Neutrophil (primary cell): ENCODE data around the gene ATP1A2.

ENCODE experiments used
- H3K27ac ChIP-seq: fragments of 200-600 bp; sonication (generic); 2 replicates; pipeline ENCODE4 v1.5.1; 2016; ENCODE audit warnings: mild to moderate bottlenecking, moderate library complexity
- H3K27me3 ChIP-seq: fragments of 200-600 bp; sonication (generic); 2 replicates; pipeline ENCODE4 v1.6.0; 2016; ENCODE audit warnings: mild to moderate bottlenecking
- H3K36me3 ChIP-seq: fragments of 200-600 bp; sonication (generic); 2 replicates; pipeline ENCODE4 v1.5.1; 2017
- H3K4me1 ChIP-seq, 2 experiments: fragments of 200-600 bp in 1 of 2; sonication (generic) in 1 of 2; 1 replicate in 1 of 2; 2 replicates in 1 of 2; pipeline versions ENCODE4 v1.5.1 to v1.6.1; 2013 to 2016; ENCODE audit warnings: low read depth in 1 of 2, low read length in 1 of 2, mild to moderate bottlenecking in 1 of 2, moderate library complexity in 1 of 2; ENCODE audit not compliant: control insufficient read depth in 1 of 2, insufficient read depth in 1 of 2
- H3K4me3 ChIP-seq, 2 experiments: fragments of 200-600 bp in 1 of 2; sonication (generic) in 1 of 2; 1 replicate in 1 of 2; 2 replicates in 1 of 2; pipeline ENCODE4 v1.5.1; 2013 to 2016; ENCODE audit warnings: low read depth in 1 of 2, low read length in 1 of 2, mild to moderate bottlenecking in 1 of 2, moderate library complexity in 1 of 2
- H3K9me3 ChIP-seq: fragments of 200-600 bp; sonication (generic); 2 replicates; pipeline ENCODE4 v1.5.1; 2016
- TF ChIP-seq, protein P1 (sequence below): fragments of 200-600 bp; sonication (generic); IDR thresholded peaks from 2 replicates; pipeline ENCODE4 v1.5.1; 2016; ENCODE audit warnings: antibody characterized with exemption

ATP1A2 gene

DNA sequence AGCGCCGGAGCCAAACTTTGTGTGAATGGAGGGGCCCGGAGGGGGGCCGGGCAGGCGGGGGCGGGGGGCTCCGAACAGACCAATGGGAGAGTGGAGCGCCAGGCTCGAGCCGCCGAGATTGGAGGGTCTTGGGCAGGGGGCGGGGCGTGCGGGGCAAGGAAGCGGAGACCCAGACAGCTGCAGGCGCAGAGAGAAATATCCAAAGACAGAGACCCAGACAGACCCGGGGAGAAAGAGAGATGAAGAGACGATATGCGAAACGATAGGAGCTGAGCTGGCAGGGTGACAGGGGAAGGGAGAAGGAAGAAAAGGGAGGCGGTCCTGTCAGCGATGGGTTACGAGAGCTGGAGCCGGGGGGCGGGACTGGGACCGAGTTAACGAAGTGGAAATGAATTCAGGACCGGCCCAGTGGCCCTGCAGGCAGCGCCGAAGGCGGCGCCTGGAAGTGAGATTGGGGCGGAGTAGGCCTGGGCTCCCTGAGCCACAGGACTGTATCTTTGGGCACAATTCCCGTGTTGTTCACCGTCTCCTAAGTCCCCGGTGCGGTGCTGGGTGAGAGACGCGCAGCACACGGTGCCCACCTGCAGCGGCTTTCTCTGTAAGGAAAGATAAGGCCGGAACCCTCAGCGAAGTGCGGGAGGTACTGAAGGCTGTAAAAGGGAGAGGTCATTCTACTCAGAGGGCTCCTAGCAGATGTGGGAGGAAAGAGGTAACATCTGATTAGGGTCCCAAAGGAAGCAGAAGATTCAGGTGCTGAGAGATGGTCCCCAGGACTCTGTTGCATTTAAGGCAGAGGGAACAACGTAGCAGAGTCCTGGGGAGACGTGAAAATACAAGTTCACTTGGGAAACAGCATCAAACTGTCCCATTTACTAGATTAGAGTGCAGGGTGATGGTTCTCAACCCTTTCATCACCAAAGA, 45.1 kb upstream of the ATP1A2 start:
- Histone ChIP-seq H3K27ac (no peak overlapping the region), H3K4me1 (peaks cover 0 to 9% of the 10 kb centered on the region in 2 experiments), H3K9me3 (no peaks in the 10 kb centered on the region), H3K4me3 (no peak overlapping the region), H3K36me3 (no peaks in the 10 kb centered on the region), H3K27me3 (peaks cover 80% of the 10 kb centered on the region)
- TF ChIP-seq, protein P1, sequence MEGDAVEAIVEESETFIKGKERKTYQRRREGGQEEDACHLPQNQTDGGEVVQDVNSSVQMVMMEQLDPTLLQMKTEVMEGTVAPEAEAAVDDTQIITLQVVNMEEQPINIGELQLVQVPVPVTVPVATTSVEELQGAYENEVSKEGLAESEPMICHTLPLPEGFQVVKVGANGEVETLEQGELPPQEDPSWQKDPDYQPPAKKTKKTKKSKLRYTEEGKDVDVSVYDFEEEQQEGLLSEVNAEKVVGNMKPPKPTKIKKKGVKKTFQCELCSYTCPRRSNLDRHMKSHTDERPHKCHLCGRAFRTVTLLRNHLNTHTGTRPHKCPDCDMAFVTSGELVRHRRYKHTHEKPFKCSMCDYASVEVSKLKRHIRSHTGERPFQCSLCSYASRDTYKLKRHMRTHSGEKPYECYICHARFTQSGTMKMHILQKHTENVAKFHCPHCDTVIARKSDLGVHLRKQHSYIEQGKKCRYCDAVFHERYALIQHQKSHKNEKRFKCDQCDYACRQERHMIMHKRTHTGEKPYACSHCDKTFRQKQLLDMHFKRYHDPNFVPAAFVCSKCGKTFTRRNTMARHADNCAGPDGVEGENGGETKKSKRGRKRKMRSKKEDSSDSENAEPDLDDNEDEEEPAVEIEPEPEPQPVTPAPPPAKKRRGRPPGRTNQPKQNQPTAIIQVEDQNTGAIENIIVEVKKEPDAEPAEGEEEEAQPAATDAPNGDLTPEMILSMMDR, result no peak

DNA sequence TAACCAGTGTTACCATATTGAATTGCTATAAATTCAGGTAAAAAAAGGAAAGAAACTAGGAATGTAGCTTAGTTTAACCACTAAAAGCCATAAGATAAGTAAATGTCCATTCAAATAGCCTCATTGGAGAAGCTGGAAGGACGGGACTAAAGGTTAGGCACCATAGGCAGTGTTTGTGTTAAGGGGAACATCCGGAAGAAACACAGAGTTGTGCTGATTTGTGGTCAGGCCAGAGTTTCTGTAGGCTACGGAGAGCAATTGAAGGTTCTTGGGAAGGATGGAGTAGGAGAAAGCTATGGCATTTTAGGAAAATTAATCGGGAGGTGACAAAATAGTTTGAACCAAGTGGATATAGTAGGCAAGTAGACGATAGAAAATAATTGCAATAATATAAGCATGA, 44.3 kb upstream of the ATP1A2 start:
- H3K36me3 ChIP-seq, result no peaks in the 10 kb centered on the region
- no peak overlapping the region for H3K27ac ChIP-seq
- peaks cover 0 to 9% of the 10 kb centered on the region in 2 experiments for H3K4me1 ChIP-seq
- TF ChIP-seq, protein P1, result no peak
- no peaks in the 10 kb centered on the region for H3K9me3 ChIP-seq
- peaks cover 72% of the 10 kb centered on the region for H3K27me3 ChIP-seq
- no peak overlapping the region for H3K4me3 ChIP-seq

DNA sequence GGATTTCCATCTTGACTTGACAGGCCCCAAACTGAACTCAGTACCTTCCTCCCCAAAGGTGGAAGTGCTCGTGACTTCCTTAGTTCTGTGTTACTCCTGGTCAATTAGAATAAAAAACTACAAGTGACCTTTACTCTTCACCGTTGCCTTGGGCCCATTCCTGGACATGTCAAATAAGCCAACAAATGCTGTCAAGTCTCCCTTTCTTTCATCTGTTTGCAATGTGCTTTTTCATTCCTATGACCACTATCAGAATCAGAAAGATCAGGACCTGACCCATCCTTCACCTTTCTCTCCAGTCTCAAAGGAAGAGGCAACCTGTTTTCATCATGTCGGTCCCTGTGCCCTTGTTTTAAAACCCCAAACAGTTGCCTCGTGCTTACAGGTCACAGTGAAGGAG, 40.7 kb upstream of the ATP1A2 start:
- peaks cover 54% of the 10 kb centered on the region for H3K27me3 ChIP-seq
- TF ChIP-seq, protein P1, result no peak
- no peak overlapping the region for H3K27ac ChIP-seq
- no peaks in the 10 kb centered on the region for H3K9me3 ChIP-seq
- H3K36me3 ChIP-seq, result no peaks in the 10 kb centered on the region
- peaks cover 0 to 8% of the 10 kb centered on the region in 2 experiments for H3K4me1 ChIP-seq
- H3K4me3 ChIP-seq, result no peak overlapping the region

DNA sequence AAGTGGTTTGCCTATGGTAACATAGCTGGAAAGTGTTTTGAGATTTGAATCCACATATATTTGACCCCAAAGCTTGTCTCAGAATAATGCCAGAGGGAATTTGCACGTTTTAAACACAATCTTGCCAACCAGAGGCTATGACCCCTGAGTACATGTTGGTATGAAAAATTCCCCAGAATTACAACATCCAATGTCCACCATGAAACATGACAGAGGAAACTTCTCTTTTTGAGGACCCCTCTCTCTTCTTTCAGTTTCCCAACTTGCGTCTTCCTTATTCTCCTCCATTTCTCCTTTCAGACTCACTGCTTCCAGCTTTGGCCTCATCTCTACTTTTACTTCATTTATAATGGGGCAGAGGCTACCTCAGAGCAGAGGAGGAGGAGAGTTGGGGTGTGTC, 39.7 kb upstream of the ATP1A2 start:
- no peak overlapping the region for H3K4me3 ChIP-seq

DNA sequence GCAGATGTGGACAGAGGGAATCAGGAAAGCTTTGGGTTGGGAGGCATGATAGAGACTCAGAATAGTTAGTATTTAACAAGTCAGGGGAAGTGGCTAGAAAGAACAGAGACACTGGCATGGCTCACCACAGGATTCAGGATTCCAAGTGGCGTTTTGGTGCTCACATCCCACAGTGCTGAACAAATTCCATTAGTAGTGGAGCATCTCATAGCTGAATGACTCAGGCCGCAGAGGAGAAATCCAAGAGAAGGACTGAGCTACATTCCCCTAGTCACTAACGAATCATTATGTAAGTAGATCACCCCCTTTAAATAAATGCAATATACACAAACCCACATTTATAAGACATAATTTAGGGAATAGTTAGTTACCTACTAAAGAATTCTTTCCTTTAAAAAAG, 39.3 kb upstream of the ATP1A2 start:
- H3K4me3 ChIP-seq, result no peak overlapping the region
- no peaks in the 10 kb centered on the region for H3K9me3 ChIP-seq
- H3K27me3 ChIP-seq, result peaks cover 54% of the 10 kb centered on the region
- H3K4me1 ChIP-seq, result no peaks in the 10 kb centered on the region
- no peak overlapping the region for H3K27ac ChIP-seq
- TF ChIP-seq, protein P1, result no peak
- no peaks in the 10 kb centered on the region for H3K36me3 ChIP-seq

More for the DNA sequence above, 39.7 kb upstream of the ATP1A2 start:
- TF ChIP-seq, protein P1, result no peak
- Histone ChIP-seq H3K4me1 (no peaks in the 10 kb centered on the region), H3K27ac (no peak overlapping the region), H3K27me3 (peaks cover 54% of the 10 kb centered on the region), H3K9me3 (no peaks in the 10 kb centered on the region), H3K36me3 (no peaks in the 10 kb centered on the region)
